ENCODE measurements around the gene LRRC8A. TPM values are rescaled to one million over a fixed set of nuclear protein-coding genes. Genes with fewer than 3 reads are reported as not detected.
"Not testable (repeated sequence)": the region's sequence is repeated elsewhere in the genome, so short reads cannot be mapped to it uniquely, and the experiment has no call there.

LRRC8A gene
- total RNA-seq, 1 donor from 2014 or later = 11.0 TPM

- ATAC-seq (peak; percentile 68), DNase-seq (ENCODE audit: low spot score) (peak; percentile 67)
These were observed 19.5 kb upstream of the LRRC8A start for GRCh38 chr9:128862401-128862851.

GRCh38 chr9:128863647-128864046, 18.3 kb upstream of the LRRC8A start:
- ATAC-seq = peak; percentile 92
- peak; percentile 78 for DNase-seq (ENCODE audit: low spot score)

- DNase-seq (ENCODE audit: low spot score) (no peak), ATAC-seq (no peak)
These were observed 11.6 kb upstream of the LRRC8A start for GRCh38 chr9:128870128-128870940.

GRCh38 chr9:128870941-128871265, 11.0 kb upstream of the LRRC8A start:
- not testable (repeated sequence) for ATAC-seq; DNase-seq (ENCODE audit: low spot score)

- ATAC-seq (no peak), DNase-seq (ENCODE audit: low spot score) (no peak)
These were observed 4.1 kb upstream of the LRRC8A start for GRCh38 chr9:128877852-128878251.

GRCh38 chr9:128882677-128883603, 1.0 kb downstream of the LRRC8A start:
- no peak for DNase-seq (ENCODE audit: low spot score)
- no peak for ATAC-seq

- no peak for DNase-seq (ENCODE audit: low spot score)
- no peak for ATAC-seq
These were observed 2.2 kb downstream of the LRRC8A start for GRCh38 chr9:128884164-128884563.

- ATAC-seq = no peak
- no peak for DNase-seq (ENCODE audit: low spot score)
These were observed 3.4 kb downstream of the LRRC8A start for GRCh38 chr9:128885376-128885775.

- no peak for ATAC-seq
- no peak for DNase-seq (ENCODE audit: low spot score)
These were observed 3.9 kb downstream of the LRRC8A start for GRCh38 chr9:128885798-128886197.

GRCh38 chr9:128886211-128886891, 4.4 kb downstream of the LRRC8A start:
- ATAC-seq (no peak), DNase-seq (ENCODE audit: low spot score) (no peak)

GRCh38 chr9:128887049-128887448, 5.1 kb downstream of the LRRC8A start:
- DNase-seq (ENCODE audit: low spot score) (no peak), ATAC-seq (no peak)

- DNase-seq (ENCODE audit: low spot score) = no peak
- no peak for ATAC-seq
These were observed 6.0 kb downstream of the LRRC8A start for GRCh38 chr9:128887914-128888350.

GRCh38 chr9:128891321-128892220, 9.6 kb downstream of the LRRC8A start:
- no peak for ATAC-seq
- no peak for DNase-seq (ENCODE audit: low spot score)

- peak; percentile 81 for ATAC-seq
- peak; percentile 71 for DNase-seq (ENCODE audit: low spot score)
These were observed 10.4 kb downstream of the LRRC8A start for GRCh38 chr9:128892221-128892921.

- no peak for ATAC-seq
- DNase-seq (ENCODE audit: low spot score) = no peak
These were observed 11.4 kb downstream of the LRRC8A start for GRCh38 chr9:128893354-128893753.

- no peak for DNase-seq (ENCODE audit: low spot score)
- ATAC-seq = no peak
These were observed 12.8 kb downstream of the LRRC8A start for GRCh38 chr9:128894764-128895163.

- ATAC-seq = no peak
- no peak for DNase-seq (ENCODE audit: low spot score)
These were observed 13.6 kb downstream of the LRRC8A start for GRCh38 chr9:128895556-128895955.

GRCh38 chr9:128898382-128898781, 16.4 kb downstream of the LRRC8A start:
- ATAC-seq (peak; percentile 13), DNase-seq (ENCODE audit: low spot score) (no peak)

GRCh38 chr9:128898845-128899565, 17.1 kb downstream of the LRRC8A start:
- ATAC-seq (peak; percentile 8), DNase-seq (ENCODE audit: low spot score) (no peak)

Measured in left lobe of liver (tissue), 2 donors.